Bronchial epithelial cell (primary cell): ENCODE results near the gene PDZRN3. TPM values are rescaled to one million over a fixed set of nuclear protein-coding genes. Genes with fewer than 3 reads are reported as not detected.

ENCODE experiments used
- DNase-seq: peaks from one replicate; pipeline ENCODE4 v3.0.0-alpha.2; 2010; ENCODE audit warnings: low read depth
- FAIRE-seq: peaks from 2 replicates; lab custom pipeline; 2011; peaks lifted over from hg19 to GRCh38; lab: Jason Lieb, UNC
- H3K27me3 ChIP-seq: 2 replicates; pipeline ENCODE4 v1.5.1; 2011; ENCODE audit warnings: low read length; ENCODE audit not compliant: control insufficient read depth, insufficient read depth
- H3K36me3 ChIP-seq: 2 replicates; pipeline ENCODE4 v1.5.1; 2011; ENCODE audit warnings: low read length; ENCODE audit not compliant: control insufficient read depth, insufficient read depth
- H3K4me3 ChIP-seq: 2 replicates; pipeline ENCODE4 v1.5.1; 2011; ENCODE audit warnings: mild to moderate bottlenecking, low read depth, low read length, control low read depth
- total RNA-seq: library from RNA; depleted of rRNA; stranded (reverse); fragments of >200 nt; gene quantifications from 2 replicates; pipeline ENCODE4 v1.2.1, GENCODE V29; 2014
- TF ChIP-seq, protein P1 (sequence below): IDR thresholded peaks from 2 replicates; pipeline ENCODE4 v1.5.1; 2011; ENCODE audit warnings: mild to moderate bottlenecking, moderate library complexity, low read length, control low read depth, inconsistent platforms; ENCODE audit not compliant: insufficient read depth, severe bottlenecking

Gene PDZRN3
- total RNA-seq, 1 donor from 2014 or later = 0.79 TPM

- no peak for DNase-seq
These were observed 282.7 kb downstream of the PDZRN3 start for GRCh38 chr3:73342077-73342476.

GRCh38 chr3:73341272-73341935 is 283.3 kb downstream of the PDZRN3 start:
- TF ChIP-seq, protein P1, sequence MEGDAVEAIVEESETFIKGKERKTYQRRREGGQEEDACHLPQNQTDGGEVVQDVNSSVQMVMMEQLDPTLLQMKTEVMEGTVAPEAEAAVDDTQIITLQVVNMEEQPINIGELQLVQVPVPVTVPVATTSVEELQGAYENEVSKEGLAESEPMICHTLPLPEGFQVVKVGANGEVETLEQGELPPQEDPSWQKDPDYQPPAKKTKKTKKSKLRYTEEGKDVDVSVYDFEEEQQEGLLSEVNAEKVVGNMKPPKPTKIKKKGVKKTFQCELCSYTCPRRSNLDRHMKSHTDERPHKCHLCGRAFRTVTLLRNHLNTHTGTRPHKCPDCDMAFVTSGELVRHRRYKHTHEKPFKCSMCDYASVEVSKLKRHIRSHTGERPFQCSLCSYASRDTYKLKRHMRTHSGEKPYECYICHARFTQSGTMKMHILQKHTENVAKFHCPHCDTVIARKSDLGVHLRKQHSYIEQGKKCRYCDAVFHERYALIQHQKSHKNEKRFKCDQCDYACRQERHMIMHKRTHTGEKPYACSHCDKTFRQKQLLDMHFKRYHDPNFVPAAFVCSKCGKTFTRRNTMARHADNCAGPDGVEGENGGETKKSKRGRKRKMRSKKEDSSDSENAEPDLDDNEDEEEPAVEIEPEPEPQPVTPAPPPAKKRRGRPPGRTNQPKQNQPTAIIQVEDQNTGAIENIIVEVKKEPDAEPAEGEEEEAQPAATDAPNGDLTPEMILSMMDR = no peak
- H3K36me3 ChIP-seq = no peaks in the 10 kb centered on the region
- H3K4me3 ChIP-seq = no peak overlapping the region
- DNase-seq = no peak
- FAIRE-seq = no peak
- no peaks in the 10 kb centered on the region for H3K27me3 ChIP-seq

More at GRCh38 chr3:73342077-73342476, 282.7 kb downstream of the PDZRN3 start:
- no peak for FAIRE-seq
- Histone ChIP-seq H3K27me3 (no peaks in the 10 kb centered on the region), H3K4me3 (no peak overlapping the region), H3K36me3 (no peaks in the 10 kb centered on the region)
- TF ChIP-seq, protein P1 = no peak

GRCh38 chr3:73332558-73332957 is 292.2 kb downstream of the PDZRN3 start:
- no peaks in the 10 kb centered on the region for H3K27me3 ChIP-seq
- TF ChIP-seq, protein P1 = no peak
- no peak for DNase-seq
- no peak overlapping the region for H3K4me3 ChIP-seq
- no peak for FAIRE-seq
- no peaks in the 10 kb centered on the region for H3K36me3 ChIP-seq
